Neural progenitor cell (in vitro differentiated cells): ENCODE measurements around the gene CDC26.

Experiments
- CTCF ChIP-seq: fragments of 200-600 bp; sonication (generic); IDR thresholded peaks from 2 replicates; pipeline ENCODE4 v1.5.1; 2017; ENCODE audit warnings: antibody characterized with exemption, mild to moderate bottlenecking
- EZH2 ChIP-seq: fragments of 200-600 bp; sonication (generic); IDR thresholded peaks from 2 replicates; pipeline ENCODE4 v1.6.1; 2017; ENCODE audit warnings: antibody characterized with exemption, mild to moderate bottlenecking, moderate library complexity

GRCh38 chr9:113296796-113297558 lies 21.6 kb upstream of the CDC26 start:
- no peak for TF ChIP-seq EZH2
- TF ChIP-seq CTCF: no peak
